Measurements from ENCODE around the gene ZNF514. TPM values are rescaled to one million over a fixed set of nuclear protein-coding genes. Genes with fewer than 3 reads are reported as not detected.

The ZNF514 gene
- total RNA-seq, 1 donor from 2014 or later = 19.8 TPM

Other genes starting within 250 kb of the ZNF514 start
- gene MAL, start 134.1 kb downstream of the ZNF514 start, total RNA-seq = 21.2 TPM
- 55.2 TPM for gene MRPS5, start 38.0 kb downstream of the ZNF514 start, total RNA-seq
- gene ZNF2, start 6.0 kb upstream of the ZNF514 start, total RNA-seq = 4.7 TPM
- 3.8 TPM for gene ZNF892, start 47.7 kb upstream of the ZNF514 start, total RNA-seq
- 6.0 TPM for gene PROM2, start 114.6 kb upstream of the ZNF514 start, total RNA-seq
- gene KCNIP3, start 137.5 kb upstream of the ZNF514 start, total RNA-seq = 3.0 TPM
- 22.8 TPM for gene FAHD2A, start 242.9 kb upstream of the ZNF514 start, total RNA-seq

Measured in upper lobe of right lung (tissue), 1 donor.